ENCODE data around the gene HYDIN.

- TF ChIP-seq, protein P1, sequence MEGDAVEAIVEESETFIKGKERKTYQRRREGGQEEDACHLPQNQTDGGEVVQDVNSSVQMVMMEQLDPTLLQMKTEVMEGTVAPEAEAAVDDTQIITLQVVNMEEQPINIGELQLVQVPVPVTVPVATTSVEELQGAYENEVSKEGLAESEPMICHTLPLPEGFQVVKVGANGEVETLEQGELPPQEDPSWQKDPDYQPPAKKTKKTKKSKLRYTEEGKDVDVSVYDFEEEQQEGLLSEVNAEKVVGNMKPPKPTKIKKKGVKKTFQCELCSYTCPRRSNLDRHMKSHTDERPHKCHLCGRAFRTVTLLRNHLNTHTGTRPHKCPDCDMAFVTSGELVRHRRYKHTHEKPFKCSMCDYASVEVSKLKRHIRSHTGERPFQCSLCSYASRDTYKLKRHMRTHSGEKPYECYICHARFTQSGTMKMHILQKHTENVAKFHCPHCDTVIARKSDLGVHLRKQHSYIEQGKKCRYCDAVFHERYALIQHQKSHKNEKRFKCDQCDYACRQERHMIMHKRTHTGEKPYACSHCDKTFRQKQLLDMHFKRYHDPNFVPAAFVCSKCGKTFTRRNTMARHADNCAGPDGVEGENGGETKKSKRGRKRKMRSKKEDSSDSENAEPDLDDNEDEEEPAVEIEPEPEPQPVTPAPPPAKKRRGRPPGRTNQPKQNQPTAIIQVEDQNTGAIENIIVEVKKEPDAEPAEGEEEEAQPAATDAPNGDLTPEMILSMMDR (IDR thresholded peaks at IDR 0.05): no peak
- TF ChIP-seq POLR2A (IDR thresholded peaks at IDR 0.05): no peak
Measured at GRCh38 chr16:71185347-71185746, 45.2 kb downstream of the HYDIN start.
